Measurements from ENCODE around the gene RABL2A.
"Not testable (repeated sequence)": the region's sequence is repeated elsewhere in the genome, so short reads cannot be mapped to it uniquely, and the experiment has no call there.

Gene RABL2A

GRCh38 chr2:113676623-113677266 is 49.7 kb downstream of the RABL2A start:
- no peak for DNase-seq
- intact Hi-C loops (cut with DNase I) = no loop called here

- DNase-seq = no peak
- intact Hi-C loops (cut with DNase I) = no loop called here
Measured at GRCh38 chr2:113677330-113677729, 50.3 kb downstream of the RABL2A start.

- no peak for DNase-seq
- intact Hi-C loops (cut with DNase I) = no loop called here
Measured at GRCh38 chr2:113679457-113679856, 52.4 kb downstream of the RABL2A start.

GRCh38 chr2:113685471-113685870 is 58.4 kb downstream of the RABL2A start:
- intact Hi-C loops (cut with DNase I) = no loop called here
- DNase-seq = no peak

GRCh38 chr2:113686537-113686936 is 59.5 kb downstream of the RABL2A start:
- no peak for DNase-seq
- intact Hi-C loops (cut with DNase I) = no loop called here

GRCh38 chr2:113690871-113691270 is 63.8 kb downstream of the RABL2A start:
- DNase-seq; intact Hi-C loops (cut with DNase I): not testable (repeated sequence)

Measured in posterior cingulate gyrus (tissue), 11 donors.